Measurements from ENCODE around the gene PKHD1.
"Not testable (repeated sequence)": the region's sequence is repeated elsewhere in the genome, so short reads cannot be mapped to it uniquely, and the experiment has no call there.

The PKHD1 gene

DNA sequence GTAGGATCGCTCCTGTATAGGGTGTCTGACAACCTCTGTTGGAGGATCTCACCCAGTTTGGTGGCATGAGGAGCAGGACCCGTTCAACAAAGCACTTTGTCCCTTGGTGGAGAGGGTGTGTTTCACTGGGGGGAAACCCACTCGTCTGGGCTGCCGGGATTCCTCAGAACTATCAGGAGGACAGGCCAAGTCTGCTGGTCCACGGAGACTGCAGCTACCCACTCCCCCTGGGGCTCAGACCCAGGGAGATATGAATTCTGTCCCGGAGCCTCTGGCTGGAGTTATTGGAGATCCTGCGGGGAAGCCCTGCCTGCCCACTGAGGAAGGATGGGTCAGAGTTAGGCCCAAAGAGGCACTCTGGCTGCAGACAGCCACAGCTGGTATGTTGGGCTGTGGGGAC lies 233.1 kb downstream of the PKHD1 start:
- DNase-seq (ENCODE audit: low spot score): no peak

DNA sequence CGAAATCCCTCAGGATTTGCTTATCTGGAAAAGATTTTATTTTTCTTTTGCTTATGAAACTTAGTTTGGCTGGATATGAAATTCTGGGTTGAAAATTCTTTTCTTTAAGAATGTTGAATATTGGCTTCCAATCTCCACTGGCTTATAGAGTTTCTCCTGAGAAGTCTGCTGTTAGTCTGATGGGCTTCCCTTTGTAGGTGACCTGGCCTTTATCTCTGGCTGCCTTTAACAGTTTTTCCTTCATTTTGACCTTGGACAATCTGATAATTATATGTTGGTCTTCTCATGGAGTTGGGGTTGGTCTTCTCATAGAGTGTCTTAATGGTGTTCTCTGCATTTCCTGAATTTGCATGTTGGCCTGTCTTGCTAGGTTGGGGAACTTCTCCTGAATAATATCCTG lies 234.3 kb downstream of the PKHD1 start:
- DNase-seq (ENCODE audit: low spot score): not testable (repeated sequence)

DNA sequence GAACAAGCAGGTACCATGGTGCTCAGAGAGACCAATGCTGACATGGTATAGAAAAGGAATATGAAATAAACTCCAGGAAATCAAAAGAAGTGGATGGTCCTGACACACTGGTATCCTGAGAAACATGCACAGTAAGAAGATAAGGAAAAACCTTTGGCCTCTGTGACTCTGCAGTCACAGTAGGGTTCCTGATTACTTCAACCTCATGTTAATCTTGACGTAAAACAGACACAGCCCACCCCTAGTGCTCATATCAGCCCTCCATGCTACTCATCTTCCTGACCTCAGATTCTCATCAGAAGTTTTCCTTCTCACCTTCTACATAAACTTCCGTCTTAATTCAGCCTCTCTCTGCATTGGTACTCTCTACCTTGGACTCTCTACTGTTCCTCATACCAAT lies 240.9 kb downstream of the PKHD1 start:
- DNase-seq (ENCODE audit: low spot score): no peak

DNA sequence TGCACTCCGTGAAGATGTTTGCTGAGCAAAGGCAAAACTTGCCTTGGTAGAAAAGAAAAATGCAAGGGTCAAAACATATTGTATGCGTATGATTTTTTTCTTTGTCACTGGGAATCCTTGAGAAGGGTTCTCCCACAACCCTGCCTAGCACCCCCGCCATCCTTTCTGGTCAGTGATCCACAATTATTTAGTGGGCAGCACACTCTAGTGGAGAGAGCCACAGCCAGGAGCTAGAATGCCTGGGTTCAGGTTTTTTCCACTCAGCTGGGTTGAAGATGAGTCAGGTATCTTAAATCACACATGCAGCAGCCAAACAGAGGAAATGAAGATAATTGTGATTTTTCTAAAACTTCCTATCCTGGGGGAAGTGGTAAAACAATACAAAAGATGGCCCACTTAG lies 243.1 kb downstream of the PKHD1 start:
- no peak for DNase-seq (ENCODE audit: low spot score)

DNA sequence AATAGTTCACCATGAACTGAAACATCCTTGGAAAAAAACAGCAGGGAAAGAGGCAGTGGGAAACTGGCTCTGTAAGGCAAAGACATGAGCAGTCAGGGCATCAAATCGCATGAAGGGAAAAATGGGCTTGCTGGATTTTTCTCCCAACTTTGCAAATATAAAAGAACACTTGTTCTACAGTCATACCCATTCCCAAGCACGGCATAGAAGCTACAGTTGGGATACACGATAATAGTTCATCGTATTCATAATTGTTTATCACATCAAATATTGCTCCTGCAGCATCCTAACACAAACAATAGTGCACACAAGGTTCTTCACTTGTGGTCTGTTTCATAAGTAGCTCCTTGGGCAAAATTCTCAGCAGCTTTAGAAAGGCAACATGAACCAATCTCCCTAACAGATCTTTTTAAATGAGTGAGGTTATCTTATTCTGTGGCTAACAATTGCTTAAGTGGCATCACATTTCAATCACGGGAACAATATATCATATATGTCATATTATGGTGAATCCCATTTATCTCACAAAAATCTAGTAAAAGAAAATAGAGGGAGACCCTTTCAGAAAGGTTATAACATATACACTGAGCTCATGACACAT lies 243.9 kb downstream of the PKHD1 start:
- no peak for DNase-seq (ENCODE audit: low spot score)

DNA sequence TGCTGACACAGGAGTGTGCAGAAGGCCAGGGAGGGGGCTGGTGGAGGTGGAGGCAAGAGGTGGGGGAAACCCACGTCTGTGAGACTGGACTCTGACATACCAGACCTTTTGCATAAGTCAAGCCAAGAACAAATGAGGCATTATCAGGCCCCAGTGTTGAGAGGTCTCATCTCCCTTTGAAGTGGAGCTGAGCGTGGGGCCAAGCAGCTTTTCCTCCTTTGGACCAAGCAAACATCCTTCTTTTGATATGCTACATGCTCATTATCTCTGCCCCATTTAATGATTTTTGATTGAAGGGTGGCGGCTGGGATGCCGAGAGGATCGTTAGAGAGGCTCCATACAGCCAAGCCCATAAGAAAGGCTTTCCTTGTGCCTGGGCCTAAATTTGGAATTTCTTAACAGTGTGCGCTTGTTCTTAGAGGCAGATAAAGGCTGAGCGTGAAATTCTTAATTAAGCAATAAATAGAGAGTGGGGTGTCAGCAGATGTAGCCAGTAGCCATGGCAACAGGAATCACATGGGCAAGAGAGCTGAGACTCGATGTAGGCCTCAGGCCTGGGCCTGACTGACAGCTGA lies 244.5 kb downstream of the PKHD1 start:
- DNase-seq (ENCODE audit: low spot score): no peak

DNA sequence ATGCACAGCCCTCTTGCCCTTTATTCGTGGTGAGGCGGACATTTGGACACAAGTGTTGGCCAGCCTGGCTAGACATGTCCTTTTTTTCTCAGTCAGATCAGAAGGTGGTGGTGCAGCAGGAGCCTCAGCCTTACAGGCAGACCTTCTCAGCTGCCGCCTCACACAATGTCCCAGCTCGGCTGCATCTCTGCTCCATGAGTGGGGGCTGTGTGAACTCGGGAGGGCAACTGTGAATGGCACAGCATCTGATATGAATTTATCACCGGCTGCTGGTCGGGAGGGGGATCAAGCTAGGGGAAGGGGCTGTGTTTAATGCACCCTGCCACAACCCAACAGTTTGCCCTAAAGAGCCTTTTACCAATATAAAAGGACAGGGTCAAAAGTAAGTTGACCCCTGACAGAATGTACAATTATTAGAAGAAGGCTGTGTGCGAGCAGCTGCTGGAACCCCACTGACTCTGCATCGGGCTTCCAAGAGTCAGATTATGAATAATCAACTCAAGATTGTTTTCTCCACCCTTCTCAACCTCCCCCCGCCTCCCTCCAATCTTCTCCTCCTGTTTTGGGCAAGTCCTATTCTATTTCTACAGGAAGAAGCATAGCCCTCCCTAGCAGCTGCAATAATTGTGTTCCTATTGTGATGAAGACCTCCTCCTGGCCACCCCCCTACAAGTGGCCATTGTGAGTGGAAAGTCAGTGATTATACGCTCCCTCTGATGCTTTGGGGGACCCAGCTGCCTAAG lies 245.2 kb downstream of the PKHD1 start:
- no peak for DNase-seq (ENCODE audit: low spot score)

DNA sequence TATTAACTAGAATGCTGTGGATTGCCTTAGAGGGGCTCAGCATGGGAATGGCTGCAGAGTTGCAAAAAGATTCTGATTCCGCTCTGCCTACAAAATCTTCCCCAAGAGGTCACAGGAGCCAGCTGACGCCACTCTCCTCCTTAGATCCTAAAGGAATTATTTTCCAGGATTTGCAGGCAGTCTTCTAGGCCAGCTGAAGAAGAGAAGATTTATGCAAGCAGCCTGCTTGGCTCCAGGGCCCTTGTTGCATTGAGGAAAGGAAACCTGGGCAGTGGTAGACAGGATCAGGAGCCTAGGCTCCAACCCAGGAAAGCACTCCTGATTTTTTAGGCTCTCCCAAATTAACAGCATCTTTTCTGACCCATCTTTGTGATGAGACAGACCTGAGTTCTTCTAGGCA lies 245.8 kb downstream of the PKHD1 start:
- DNase-seq (ENCODE audit: low spot score): no peak

DNA sequence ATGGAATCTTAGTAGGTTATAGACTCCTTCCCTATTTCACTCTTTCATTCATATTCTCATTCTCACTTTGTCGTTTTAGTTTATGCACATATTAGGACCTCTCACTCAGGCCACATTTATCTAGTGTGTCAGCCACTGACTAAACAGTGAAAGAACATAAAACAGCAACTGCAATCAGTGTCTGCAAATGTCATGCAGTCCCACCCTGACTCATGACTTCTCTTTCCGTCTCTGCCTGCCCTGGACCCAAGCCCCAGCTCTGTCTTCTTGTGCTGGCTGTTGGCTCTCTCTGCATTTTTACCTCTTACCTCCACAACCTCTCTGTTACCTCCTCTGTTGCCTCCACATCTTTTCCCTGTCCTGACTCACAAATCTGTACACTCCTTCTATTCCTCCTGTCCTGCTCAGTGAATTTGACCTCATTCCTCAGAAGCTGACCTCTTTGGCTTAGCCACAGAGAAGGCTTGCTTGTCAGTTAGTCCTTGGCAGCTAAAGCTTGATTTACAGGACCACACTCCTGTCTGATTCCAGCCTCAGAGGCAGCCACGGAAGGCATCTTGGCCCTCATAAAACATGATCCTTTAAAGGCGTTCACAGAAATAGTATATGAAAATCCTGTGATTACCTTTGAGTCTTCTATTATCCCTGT lies 247.6 kb downstream of the PKHD1 start:
- DNase-seq (ENCODE audit: low spot score): no peak

DNA sequence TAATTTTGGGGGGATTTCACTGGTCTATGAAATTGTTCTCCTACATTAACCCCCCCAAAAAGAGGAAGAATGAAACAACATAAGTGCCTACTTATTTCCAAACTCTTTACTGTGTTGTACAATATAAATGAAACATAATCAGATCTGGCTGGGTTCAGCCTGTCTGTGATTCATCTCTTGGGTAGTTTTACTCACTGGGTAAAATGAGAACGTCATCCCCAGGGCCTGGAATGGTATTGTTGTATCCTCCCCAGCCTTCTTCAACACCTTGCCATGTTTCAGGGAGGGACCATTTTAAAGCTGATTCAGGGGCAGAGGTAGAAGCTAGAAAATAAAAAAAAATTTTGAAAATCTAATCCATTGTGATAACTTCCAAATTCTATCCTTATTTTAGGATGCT lies 256.7 kb downstream of the PKHD1 start:
- no peak for DNase-seq (ENCODE audit: low spot score)

DNA sequence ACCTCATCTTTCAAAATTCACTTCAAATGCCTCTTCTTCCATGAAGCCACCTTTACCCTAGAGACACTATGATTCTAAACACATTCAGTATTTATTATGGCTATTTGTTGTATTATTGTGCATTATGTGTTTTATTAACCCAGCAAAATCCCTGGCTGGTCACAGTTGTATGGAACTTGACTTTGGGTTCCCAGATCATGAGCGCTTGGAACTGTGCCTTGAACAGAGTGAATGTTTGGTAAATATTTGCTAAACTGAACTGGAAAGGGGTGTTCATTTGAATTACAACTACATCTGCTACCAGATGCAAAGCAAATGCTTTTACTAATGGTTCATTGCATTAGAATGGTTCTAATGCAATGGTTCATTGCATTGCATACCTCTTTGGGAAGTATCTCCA lies 259.8 kb downstream of the PKHD1 start:
- DNase-seq (ENCODE audit: low spot score): no peak

DNA sequence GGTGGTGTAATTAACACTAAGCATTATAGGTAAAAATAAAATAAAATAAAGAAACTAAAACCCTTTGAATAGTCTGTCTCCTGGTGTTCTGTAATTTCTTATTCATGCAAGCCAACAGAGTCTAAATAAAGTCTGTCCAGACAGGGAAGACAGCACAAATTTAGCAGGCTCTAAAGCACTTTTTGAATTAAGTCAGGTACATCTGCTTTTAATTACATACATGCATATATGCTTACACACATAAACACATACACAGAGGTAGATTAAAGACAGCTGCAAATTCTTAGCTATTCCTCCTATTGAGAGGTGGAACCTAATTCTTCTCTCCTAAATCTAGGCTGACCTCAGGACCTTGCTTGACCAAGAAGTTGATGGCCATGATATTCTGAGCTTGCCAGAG lies 262.5 kb downstream of the PKHD1 start:
- DNase-seq (ENCODE audit: low spot score): no peak

DNA sequence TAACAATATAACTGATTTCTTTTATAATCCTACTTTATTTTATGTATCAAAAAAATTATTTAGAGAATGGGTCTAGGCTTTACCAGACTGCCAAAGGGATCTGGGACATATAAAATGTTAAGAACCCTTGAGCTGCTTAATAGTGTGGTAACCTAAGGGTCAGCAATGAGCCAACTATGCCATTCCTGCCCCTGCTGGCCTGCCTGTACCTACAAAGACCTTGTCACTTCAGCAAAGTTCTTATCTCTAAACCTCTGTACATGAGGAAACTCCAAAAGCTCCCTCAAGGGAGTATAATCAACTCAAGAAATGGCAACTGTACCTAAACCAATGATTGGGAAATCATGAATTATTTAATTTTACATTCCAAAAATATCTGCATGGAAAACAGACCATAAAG lies 266.9 kb downstream of the PKHD1 start:
- DNase-seq (ENCODE audit: low spot score): no peak

DNA sequence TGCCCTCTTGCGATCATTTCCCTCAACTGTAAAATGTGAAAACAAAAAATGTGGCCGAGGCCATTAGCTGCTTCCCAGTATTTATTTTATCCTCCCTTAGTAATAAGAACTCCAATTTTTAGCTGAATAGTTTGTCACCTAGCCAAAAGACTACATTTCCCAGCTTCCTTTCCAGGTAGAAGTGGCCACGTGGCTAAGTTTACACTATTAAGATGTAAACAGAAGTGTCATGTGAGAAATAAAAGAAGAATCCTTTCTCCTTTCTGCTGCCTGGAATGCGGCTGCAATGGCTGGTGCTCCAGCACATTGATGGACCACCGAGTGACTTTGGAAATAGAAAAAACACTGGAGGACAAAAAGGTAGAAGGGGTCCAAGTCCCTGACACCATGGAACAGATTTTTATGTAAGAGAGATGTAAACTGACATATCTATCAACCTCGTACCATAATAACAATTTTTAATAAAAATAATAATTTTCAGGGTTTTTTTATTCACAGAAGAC lies 268.8 kb downstream of the PKHD1 start:
- no peak for DNase-seq (ENCODE audit: low spot score)

DNA sequence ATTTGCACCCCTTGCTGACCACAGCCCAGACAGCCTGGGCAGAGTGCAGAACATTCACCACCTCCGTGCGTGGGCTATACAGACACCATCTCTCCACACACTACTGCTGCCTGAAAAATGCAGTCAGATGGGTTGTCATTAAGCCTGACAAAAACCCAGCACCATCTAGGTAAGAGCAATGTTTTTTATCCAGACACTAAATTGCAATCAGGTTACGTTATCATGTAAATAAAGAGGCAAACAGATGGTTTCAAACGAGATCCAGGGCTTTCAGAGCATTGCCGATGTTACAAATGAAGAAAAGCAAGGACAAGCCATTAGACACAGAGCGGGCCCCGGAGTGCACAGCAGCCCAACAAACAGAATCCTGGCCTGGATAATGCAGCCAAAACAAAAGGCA lies 269.6 kb downstream of the PKHD1 start:
- no peak for DNase-seq (ENCODE audit: low spot score)

DNA sequence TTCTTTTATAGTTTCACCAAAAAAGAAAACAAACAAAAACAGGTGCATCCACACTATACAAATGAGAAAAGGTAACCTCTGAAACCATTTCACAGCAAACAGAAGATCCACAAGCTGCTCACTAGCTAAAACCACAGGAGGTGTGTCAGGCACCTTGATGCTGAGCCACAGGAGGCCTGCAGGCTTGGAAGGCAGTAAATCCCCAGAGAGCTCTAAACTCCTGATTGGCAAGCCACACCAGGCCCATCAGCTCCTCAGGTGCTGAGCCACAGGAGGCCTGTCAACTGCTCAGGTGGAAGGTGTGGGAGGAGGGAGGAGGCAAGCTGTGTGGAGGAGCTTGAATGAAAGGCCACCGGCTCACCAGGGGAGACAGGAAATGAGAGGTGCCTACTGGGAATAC lies 273.0 kb downstream of the PKHD1 start:
- DNase-seq (ENCODE audit: low spot score): no peak

DNA sequence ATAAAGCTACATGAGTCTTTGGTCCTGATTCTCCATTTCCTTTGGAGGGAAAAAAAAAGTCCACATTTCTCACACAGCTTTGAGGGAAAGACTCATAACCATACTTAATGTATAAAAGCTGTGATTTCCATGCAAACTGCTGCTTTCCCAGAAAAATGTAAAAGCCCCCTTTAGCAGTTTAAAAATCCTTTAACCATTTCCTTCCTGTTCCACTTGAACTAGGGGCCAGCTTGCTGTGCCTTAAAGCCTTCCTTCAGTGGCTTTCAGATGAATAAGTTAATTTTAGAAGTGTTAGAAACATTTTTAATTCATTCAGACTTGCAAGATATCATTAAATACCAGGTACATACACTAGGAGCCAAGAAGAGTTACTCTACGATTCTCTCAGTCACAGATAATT lies 273.5 kb downstream of the PKHD1 start:
- DNase-seq (ENCODE audit: low spot score): no peak

DNA sequence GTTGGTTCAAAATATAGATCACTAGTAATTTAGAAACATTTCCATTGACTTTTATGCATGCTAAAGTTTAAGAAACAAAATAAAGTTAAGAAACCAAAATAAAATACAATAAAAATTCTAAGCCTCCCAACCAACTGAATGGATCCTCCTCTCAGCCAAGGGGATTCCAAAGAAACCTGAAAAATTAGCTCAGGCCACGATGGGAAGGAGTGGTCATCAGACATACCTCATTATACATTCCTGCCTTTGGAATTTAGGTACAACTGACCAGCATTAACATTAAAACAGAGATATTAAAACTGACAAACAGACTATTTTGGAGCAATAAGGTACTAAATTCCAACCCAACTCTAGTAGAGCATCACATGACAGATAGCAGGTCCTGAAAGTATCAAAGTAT lies 275.2 kb downstream of the PKHD1 start:
- DNase-seq (ENCODE audit: low spot score): no peak

DNA sequence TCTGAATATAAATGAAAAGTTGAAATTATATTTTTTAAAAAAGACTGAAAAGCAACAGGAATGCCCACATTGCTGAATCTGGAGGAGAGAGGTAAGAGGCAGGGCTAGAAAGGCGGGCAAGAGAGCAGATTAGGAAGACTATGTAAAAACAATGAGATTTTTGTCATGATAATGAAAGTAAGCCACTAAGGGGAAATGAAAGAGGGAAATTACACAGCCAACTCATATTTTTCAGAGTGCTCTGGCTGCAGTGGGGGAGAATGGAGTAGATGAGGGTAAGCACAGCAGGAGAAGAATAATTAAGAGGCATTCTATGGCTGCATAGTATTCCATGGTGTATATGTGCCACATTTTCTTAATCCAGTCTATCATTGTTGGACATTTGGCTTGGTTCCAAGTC lies 281.9 kb downstream of the PKHD1 start:
- no peak for DNase-seq (ENCODE audit: low spot score)

DNA sequence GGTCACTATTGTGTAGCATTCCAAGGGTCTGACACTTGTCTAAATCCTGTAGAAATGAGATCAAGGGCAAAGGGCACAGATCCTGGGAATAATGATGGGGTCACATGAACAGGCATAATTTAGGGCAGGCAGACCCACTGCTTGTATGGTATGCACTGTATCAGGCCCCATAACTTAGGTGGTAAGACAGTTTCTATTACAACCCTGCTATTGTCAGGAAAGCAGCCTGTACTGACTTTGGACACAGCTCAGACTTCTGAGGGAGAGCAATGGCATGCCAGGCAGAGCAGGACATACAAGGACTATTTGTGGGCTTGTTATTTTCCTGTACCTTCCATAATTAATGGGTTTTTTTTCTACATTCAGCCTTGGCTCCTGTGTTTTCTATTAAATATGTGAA lies 286.8 kb downstream of the PKHD1 start:
- no peak for DNase-seq (ENCODE audit: low spot score)

DNA sequence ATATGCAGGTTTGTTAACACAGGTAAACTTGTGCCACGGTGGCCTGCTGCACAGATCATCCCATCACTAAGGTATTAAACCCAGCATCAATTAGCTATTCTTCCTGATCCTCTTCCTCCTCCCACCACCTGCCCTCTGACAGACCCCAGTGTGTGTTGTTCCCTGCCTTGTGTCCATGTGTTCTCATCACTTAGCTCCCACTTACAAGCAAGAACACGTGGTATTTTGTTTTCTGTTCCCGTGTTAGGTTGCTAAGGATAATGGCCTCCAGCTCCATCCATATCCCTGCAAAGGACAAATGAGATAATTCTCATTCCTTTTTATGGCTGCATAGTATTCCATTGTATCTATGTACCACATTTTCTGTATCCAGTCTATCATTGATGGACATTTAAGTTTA lies 294.0 kb downstream of the PKHD1 start:
- no peak for DNase-seq (ENCODE audit: low spot score)

DNA sequence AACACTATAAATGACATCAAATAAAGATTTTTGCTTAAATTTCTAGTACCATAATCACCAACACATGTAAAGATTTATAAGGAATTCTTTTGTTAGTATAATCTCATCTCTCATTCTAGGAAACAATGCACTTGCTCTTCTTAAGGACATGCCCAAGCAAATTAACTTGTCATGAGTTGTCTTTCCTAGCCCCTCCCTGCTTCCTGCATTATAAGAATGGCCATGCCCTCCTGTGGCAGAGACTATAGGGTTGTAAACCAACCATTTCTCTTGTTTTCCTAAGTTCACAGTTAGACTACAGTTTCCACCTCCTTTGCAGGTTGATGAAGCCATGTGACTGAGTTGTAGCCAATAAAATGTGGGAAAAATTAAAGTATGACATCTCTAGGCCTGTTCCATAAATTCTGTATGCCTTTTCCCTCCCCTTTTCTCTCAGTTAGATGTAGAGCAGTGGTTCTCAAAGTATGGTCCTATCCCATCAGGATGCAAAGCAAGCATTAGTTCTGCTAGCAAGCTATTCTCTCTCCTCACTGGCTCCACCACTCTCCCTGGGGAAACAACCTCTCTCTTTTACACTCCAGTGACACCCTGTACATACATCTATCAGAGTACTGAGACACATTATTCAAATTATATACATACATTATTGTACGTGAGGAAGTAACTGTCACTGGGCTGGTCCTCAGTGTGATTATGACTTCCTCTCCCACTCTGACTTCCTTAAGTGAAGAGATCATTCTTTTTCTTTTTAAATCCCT lies 295.0 kb downstream of the PKHD1 start:
- DNase-seq (ENCODE audit: low spot score): no peak
